CD14-positive monocyte (primary cell): ENCODE measurements around the gene ZDHHC11B. TPM values are rescaled to one million over a fixed set of nuclear protein-coding genes. Genes with fewer than 3 reads are reported as not detected.
"Not testable (repeated sequence)": the region's sequence is repeated elsewhere in the genome, so short reads cannot be mapped to it uniquely, and the experiment has no call there.

Experiments
- DNase-seq, 3 donors: peaks; one replicate each; pipeline ENCODE4 v3.0.0-alpha.2; 2011 to 2022
- H2AFZ ChIP-seq: 2 replicates; pipeline ENCODE4 v1.6.0; 2012; ENCODE audit warnings: mild to moderate bottlenecking, low read depth, low read length, inconsistent platforms; ENCODE audit not compliant: insufficient read depth, poor library complexity, severe bottlenecking
- H3K27ac ChIP-seq, 2 donors: 1 replicate in 1 of 2; 2 replicates in 1 of 2; pipeline ENCODE4 v1.5.1; 2012 to 2013; ENCODE audit warnings: low read length in 2 of 2, control low read depth in 1 of 2, inconsistent platforms in 1 of 2, low read depth in 1 of 2, mild to moderate bottlenecking in 1 of 2
- H3K27me3 ChIP-seq, 2 donors: one replicate each; pipeline versions ENCODE4 v1.6.0 to v1.6.1; 2011 to 2013; ENCODE audit warnings: low read length in 2 of 2; ENCODE audit not compliant: control insufficient read depth in 2 of 2, insufficient read depth in 2 of 2
- H3K36me3 ChIP-seq, 2 donors: replicated peaks in 1 of 2; 1 replicate in 1 of 2; 2 replicates in 1 of 2; pipeline versions ENCODE4 v1.5.1 to v1.6.1; 2012 to 2013; ENCODE audit warnings: low read length in 2 of 2, control low read depth in 1 of 2, inconsistent platforms in 1 of 2, mild to moderate bottlenecking in 1 of 2; ENCODE audit not compliant: insufficient read depth in 2 of 2, control insufficient read depth in 1 of 2
- H3K4me1 ChIP-seq, 2 donors: 1 replicate in 1 of 2; 2 replicates in 1 of 2; pipeline versions ENCODE4 v1.5.1 to v1.6.1; 2012 to 2013; ENCODE audit warnings: low read length in 2 of 2, control low read depth in 1 of 2, inconsistent platforms in 1 of 2, mild to moderate bottlenecking in 1 of 2, moderate library complexity in 1 of 2; ENCODE audit not compliant: insufficient read depth in 2 of 2, control insufficient read depth in 1 of 2
- H3K4me2 ChIP-seq: replicated peaks from 2 replicates; pipeline ENCODE3; 2012; ENCODE audit warnings: low read length, moderate library complexity, mild to moderate bottlenecking; ENCODE audit not compliant: poor library complexity, severe bottlenecking; ENCODE audit errors: extremely low read depth
- H3K4me3 ChIP-seq, 3 experiments: fragments of 200-600 bp in 1 of 3; sonication (generic) in 1 of 3; replicated peaks in 1 of 3; 1 replicate in 2 of 3; 2 replicates in 1 of 3; pipeline ENCODE4 v1.5.1; 2011 to 2013; ENCODE audit warnings: low read length in 3 of 3, mild to moderate bottlenecking in 3 of 3, control low read depth in 2 of 3, low read depth in 2 of 3, inconsistent platforms in 1 of 3, moderate library complexity in 1 of 3
- H3K79me2 ChIP-seq: 2 replicates; pipeline ENCODE4 v1.6.0; 2012; ENCODE audit warnings: mild to moderate bottlenecking, control low read depth, inconsistent platforms, low read length, moderate library complexity; ENCODE audit not compliant: insufficient read depth
- H3K9ac ChIP-seq: 2 replicates; pipeline ENCODE4 v1.6.0; 2017; ENCODE audit warnings: low read length, mild to moderate bottlenecking; ENCODE audit not compliant: insufficient read depth, poor library complexity, severe bottlenecking
- H3K9me3 ChIP-seq, 2 donors: replicated peaks in 1 of 2; 1 replicate in 1 of 2; 2 replicates in 1 of 2; pipeline versions ENCODE4 v1.5.1 to v1.6.1; 2012 to 2013; ENCODE audit warnings: low read length in 2 of 2, control low read depth in 1 of 2; ENCODE audit not compliant: control insufficient read depth in 1 of 2, insufficient read depth in 1 of 2
- H4K20me1 ChIP-seq: 2 replicates; pipeline ENCODE4 v1.6.0; 2012; ENCODE audit warnings: mild to moderate bottlenecking, low read length, control low read depth, moderate library complexity; ENCODE audit not compliant: insufficient read depth
- H3K27ac Mint-ChIP-seq, 7 donors: one replicate each; pipeline ENCODE4 v1.8.0; 2020; ENCODE audit warnings: mild to moderate bottlenecking in 7 of 7, mixed read lengths in 7 of 7, moderate library complexity in 6 of 7, inconsistent platforms in 2 of 7
- H3K27me3 Mint-ChIP-seq, 3 donors: one replicate each; pipeline ENCODE4 v1.8.0; 2021 to 2022; ENCODE audit warnings: low read depth in 3 of 3, mild to moderate bottlenecking in 3 of 3, mixed read lengths in 3 of 3, moderate library complexity in 3 of 3, inconsistent platforms in 1 of 3
- H3K36me3 Mint-ChIP-seq, 2 donors: one replicate each; pipeline ENCODE4 v1.8.0; 2020; ENCODE audit warnings: mixed read lengths in 2 of 2, inconsistent platforms in 1 of 2, mild to moderate bottlenecking in 1 of 2
- H3K4me1 Mint-ChIP-seq: one replicate; pipeline ENCODE4 v1.8.0; 2020; ENCODE audit warnings: mild to moderate bottlenecking, mixed read lengths
- H3K4me3 Mint-ChIP-seq, 2 donors: one replicate each; pipeline ENCODE4 v1.8.0; 2020; ENCODE audit warnings: mild to moderate bottlenecking in 2 of 2, mixed read lengths in 2 of 2, moderate library complexity in 1 of 2
- H3K9me3 Mint-ChIP-seq, 7 donors: one replicate each; pipeline ENCODE4 v1.8.0; 2020 to 2022; ENCODE audit warnings: mixed read lengths in 7 of 7, mild to moderate bottlenecking in 6 of 7, moderate library complexity in 6 of 7, inconsistent platforms in 2 of 7
- WGBS: methylation state at CpG from one replicate; pipeline ENCODE4 v1.1.5; 2013; ENCODE audit warnings: missing lambda C conversion rate; ENCODE audit not compliant: insufficient coverage; 5-methylcytosine and 5-hydroxymethylcytosine counted together
- intact Hi-C, 2 donors: fragments of 100-400 bp; cut with micrococcal nuclease; formaldehyde crosslinking; loops; one replicate each; pipeline versions ENCODE4 v1.15.0 to v1.15.1; 2023
- polyA plus RNA-seq, 3 donors: library from polyadenylated mRNA; depleted of rRNA in 1 of 3; unstranded in 2 of 3; stranded (reverse) in 1 of 3; fragments of 300-500 nt in 2 of 3; fragments of >200 nt in 1 of 3; fragmentation: Illumina TruSeq in 2 of 3; gene quantifications; 1 replicate in 2 of 3; 2 replicates in 1 of 3; pipeline ENCODE4 v1.2.3, GENCODE V29; 2012 to 2021

The ZDHHC11B gene
- polyA plus RNA-seq, 3 donors = not detected

GRCh38 chr5:682216-682615, 102.3 kb downstream of the ZDHHC11B start:
- H3K9me3 Mint-ChIP-seq, H3K9ac ChIP-seq, H3K4me3 ChIP-seq, H3K4me3 Mint-ChIP-seq, H3K27me3 ChIP-seq, H2AFZ ChIP-seq, H3K27ac Mint-ChIP-seq, H3K27ac ChIP-seq, H3K4me1 ChIP-seq, H3K27me3 Mint-ChIP-seq, DNase-seq, H3K4me2 ChIP-seq, H4K20me1 ChIP-seq, H3K4me1 Mint-ChIP-seq, H3K36me3 ChIP-seq, H3K9me3 ChIP-seq, H3K36me3 Mint-ChIP-seq, H3K79me2 ChIP-seq: not testable (repeated sequence)
- intact Hi-C loops = loop anchor here in 1 of 2 donors (2.0 kb wide), 1 partner anchor 95 kb away; no protein-coding TSS in a partner anchor
- 93% methylated on average over 3 of the region's 3 CpGs for WGBS

DNA sequence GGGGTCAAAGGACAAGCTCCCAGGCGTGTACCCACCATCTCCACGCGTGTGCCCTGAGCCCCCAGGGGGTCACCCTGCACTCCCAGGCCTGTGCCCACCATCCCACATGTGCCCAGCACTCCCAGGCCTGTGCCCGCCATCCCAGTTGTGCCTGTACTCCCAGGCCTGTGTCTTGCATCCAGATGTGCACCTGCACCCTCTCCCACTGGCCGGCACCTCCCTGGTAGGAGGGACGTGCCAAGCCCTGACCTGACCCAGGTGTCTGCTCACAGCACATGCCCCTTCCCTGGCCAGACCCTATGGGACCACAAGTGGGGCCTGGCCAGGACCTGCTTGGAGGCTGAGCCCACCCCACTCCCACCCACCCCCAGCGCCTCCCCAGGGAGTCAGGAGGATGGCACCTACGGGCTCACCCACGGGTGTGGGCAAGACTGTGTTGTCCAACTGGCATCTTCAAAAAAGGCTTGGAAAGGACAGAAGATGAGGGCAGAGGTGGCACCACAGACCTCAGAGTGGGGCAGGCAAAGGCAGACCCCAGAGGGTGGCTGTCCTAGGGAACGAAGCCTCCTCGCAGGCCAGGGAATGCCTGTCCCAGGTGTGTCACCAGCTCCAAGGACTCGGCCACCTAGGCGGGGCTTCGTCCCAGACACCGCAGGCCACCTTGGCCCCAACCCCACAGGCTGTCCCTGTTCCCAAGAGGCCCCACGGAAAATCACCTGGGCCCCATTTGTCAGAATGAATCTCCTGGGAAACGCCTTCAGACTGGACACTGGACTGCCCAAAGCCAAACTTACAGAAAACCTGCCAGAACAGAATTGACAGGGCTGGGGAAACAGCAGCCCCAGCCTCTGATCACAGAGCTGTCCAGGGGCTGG, 103.0 kb downstream of the ZDHHC11B start:
- not testable (repeated sequence) for H3K9me3 ChIP-seq, H3K79me2 ChIP-seq, H3K36me3 ChIP-seq, H3K27ac ChIP-seq, H3K27ac Mint-ChIP-seq, H3K4me2 ChIP-seq, H3K9me3 Mint-ChIP-seq, H3K4me3 ChIP-seq, H3K27me3 Mint-ChIP-seq, H3K4me3 Mint-ChIP-seq, H3K4me1 ChIP-seq, H2AFZ ChIP-seq, H3K27me3 ChIP-seq, H3K36me3 Mint-ChIP-seq, H3K4me1 Mint-ChIP-seq, H4K20me1 ChIP-seq, H3K9ac ChIP-seq
- DNase-seq = peak in 1 of 3 donors; percentile 1
- intact Hi-C loops = loop anchor here in 1 of 2 donors (2.0 kb wide), 1 partner anchor 95 kb away; no protein-coding TSS in a partner anchor
- WGBS = 87% methylated on average over 7 of the region's 17 CpGs

DNA sequence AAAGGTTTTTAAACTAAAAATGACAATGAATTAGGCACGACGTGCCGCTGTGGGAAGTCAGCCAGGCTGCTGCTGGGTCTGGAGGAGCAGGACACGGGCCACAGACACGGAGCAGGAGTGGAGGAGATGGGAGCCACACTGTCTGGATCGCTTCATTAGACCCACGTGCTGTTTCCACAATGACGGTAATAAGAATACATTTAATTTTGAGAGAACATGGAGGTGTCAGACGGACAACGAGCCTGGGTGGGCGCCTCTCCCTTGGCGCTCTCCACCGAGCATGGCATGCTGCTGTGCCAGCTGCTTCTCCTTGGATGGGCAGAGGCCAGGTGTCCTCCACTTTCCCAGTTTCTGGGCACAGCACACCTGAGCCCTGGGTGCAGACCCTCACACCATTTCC, 103.7 kb downstream of the ZDHHC11B start:
- H3K4me1 Mint-ChIP-seq, H3K36me3 Mint-ChIP-seq, H3K27ac Mint-ChIP-seq, H3K9ac ChIP-seq, intact Hi-C loops, H4K20me1 ChIP-seq, H3K9me3 ChIP-seq, H3K27me3 ChIP-seq, DNase-seq, H3K79me2 ChIP-seq, H3K27me3 Mint-ChIP-seq, H3K4me2 ChIP-seq, H3K27ac ChIP-seq, H2AFZ ChIP-seq, H3K4me3 ChIP-seq, H3K4me3 Mint-ChIP-seq, H3K9me3 Mint-ChIP-seq, H3K4me1 ChIP-seq, H3K36me3 ChIP-seq: not testable (repeated sequence)
- WGBS = 97% methylated on average over 13 of the region's 13 CpGs

GRCh38 chr5:680118-680795, 104.3 kb downstream of the ZDHHC11B start:
- WGBS = no CpG with 5 or more reads among the region's 32 CpGs
- not testable (repeated sequence) for H3K27ac ChIP-seq, H3K4me1 Mint-ChIP-seq

More at GRCh38 chr5:680118-680795, 104.3 kb downstream of the ZDHHC11B start:
- H3K27me3 Mint-ChIP-seq, H3K36me3 ChIP-seq, H3K27ac Mint-ChIP-seq, H3K79me2 ChIP-seq, H3K9me3 Mint-ChIP-seq, H3K27me3 ChIP-seq, H4K20me1 ChIP-seq, H3K4me3 ChIP-seq, H3K9ac ChIP-seq, H3K9me3 ChIP-seq, DNase-seq, H3K36me3 Mint-ChIP-seq, intact Hi-C loops, H3K4me1 ChIP-seq, H3K4me2 ChIP-seq, H3K4me3 Mint-ChIP-seq, H2AFZ ChIP-seq: not testable (repeated sequence)
